C4-2B (cell line): Measurements from ENCODE around the gene BTBD9.
A peak's percentile ranks its signal among the peaks of the same experiment; 100 is the strongest.

Experiments
- ZFX ChIP-seq: fragments of 450-650 bp; IDR thresholded peaks from 2 replicates; pipeline ENCODE4 v1.6.1; 2017
- TF ChIP-seq, protein P1 (sequence below): fragments of 450-650 bp; conservative IDR thresholded peaks from 2 replicates; pipeline ENCODE4 v1.5.1; 2017; ENCODE audit warnings: mild to moderate bottlenecking

DNA sequence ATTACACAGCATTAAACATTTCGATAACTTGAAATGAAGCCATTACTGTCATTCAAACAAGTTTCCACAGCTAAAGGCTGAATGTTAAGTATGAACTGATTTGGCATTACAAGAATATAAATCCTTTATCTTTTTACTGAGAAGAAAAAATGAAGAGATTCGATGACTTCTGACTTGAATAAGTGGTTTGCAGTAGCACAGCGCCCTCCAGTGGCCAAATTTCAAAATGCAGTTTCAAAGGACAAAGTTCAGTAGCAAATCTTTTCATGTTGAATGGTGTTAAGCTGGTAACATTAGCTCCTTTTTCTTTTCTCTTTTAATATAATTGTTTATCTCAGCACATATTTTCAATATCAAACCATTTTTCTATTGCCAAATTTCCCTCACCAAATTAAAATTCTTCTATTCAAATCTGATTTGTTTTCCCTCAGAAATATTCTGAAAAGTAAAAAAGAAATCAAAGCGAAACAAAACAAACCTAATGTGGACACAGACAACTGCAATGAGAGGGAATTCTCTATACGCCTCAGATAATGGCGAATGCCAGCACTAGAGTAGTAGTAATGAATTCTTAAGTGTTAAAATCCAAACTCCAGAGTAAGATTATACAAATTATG, 145.7 kb downstream of the BTBD9 start:
- TF ChIP-seq, protein P1, sequence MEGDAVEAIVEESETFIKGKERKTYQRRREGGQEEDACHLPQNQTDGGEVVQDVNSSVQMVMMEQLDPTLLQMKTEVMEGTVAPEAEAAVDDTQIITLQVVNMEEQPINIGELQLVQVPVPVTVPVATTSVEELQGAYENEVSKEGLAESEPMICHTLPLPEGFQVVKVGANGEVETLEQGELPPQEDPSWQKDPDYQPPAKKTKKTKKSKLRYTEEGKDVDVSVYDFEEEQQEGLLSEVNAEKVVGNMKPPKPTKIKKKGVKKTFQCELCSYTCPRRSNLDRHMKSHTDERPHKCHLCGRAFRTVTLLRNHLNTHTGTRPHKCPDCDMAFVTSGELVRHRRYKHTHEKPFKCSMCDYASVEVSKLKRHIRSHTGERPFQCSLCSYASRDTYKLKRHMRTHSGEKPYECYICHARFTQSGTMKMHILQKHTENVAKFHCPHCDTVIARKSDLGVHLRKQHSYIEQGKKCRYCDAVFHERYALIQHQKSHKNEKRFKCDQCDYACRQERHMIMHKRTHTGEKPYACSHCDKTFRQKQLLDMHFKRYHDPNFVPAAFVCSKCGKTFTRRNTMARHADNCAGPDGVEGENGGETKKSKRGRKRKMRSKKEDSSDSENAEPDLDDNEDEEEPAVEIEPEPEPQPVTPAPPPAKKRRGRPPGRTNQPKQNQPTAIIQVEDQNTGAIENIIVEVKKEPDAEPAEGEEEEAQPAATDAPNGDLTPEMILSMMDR: peak; percentile 91
- no peak for TF ChIP-seq ZFX
